Epithelial cell of prostate (primary cell): ENCODE measurements around the gene SLC15A5.

ENCODE experiments used
- DNase-seq: peaks from one replicate; pipeline ENCODE4 v3.0.0-alpha.2; 2011; ENCODE audit warnings: low read depth, low spot score
- H3K27ac ChIP-seq: fragments of 450-650 bp; 2 replicates; pipeline ENCODE4 v1.5.1; 2017; ENCODE audit warnings: mild to moderate bottlenecking

SLC15A5 gene

GRCh38 chr12:16277585-16277984 lies at the start of gene SLC15A5:
SLC15A5 (minus strand) TSS chr12:16277685; CDS start chr12:16277685, 0 bp downstream.
- H3K27ac ChIP-seq: no peak within 1 kb of the TSS
- no peak for DNase-seq

GRCh38 chr12:16325426-16325825 lies 47.9 kb upstream of the SLC15A5 start:
- no peak for DNase-seq
- no peak overlapping the region for H3K27ac ChIP-seq

GRCh38 chr12:16324772-16325171 lies 47.3 kb upstream of the SLC15A5 start:
- DNase-seq: no peak
- H3K27ac ChIP-seq: no peak overlapping the region

- no peak for DNase-seq
- no peak overlapping the region for H3K27ac ChIP-seq
These were observed 46.8 kb upstream of the SLC15A5 start for GRCh38 chr12:16324272-16324671.

GRCh38 chr12:16323638-16324037 lies 46.2 kb upstream of the SLC15A5 start:
- DNase-seq: no peak
- H3K27ac ChIP-seq: no peak overlapping the region

GRCh38 chr12:16323010-16323409 lies 45.5 kb upstream of the SLC15A5 start:
- H3K27ac ChIP-seq: no peak overlapping the region
- no peak for DNase-seq

GRCh38 chr12:16310934-16311333 lies 33.4 kb upstream of the SLC15A5 start:
- no peak overlapping the region for H3K27ac ChIP-seq
- no peak for DNase-seq

GRCh38 chr12:16307856-16308475 lies 30.5 kb upstream of the SLC15A5 start:
- no peak overlapping the region for H3K27ac ChIP-seq
- no peak for DNase-seq

- DNase-seq: no peak
- no peak overlapping the region for H3K27ac ChIP-seq
These were observed 26.5 kb upstream of the SLC15A5 start for GRCh38 chr12:16303939-16304338.

GRCh38 chr12:16300736-16301135 lies 23.3 kb upstream of the SLC15A5 start:
- H3K27ac ChIP-seq: no peak overlapping the region
- no peak for DNase-seq

GRCh38 chr12:16300122-16300521 lies 22.6 kb upstream of the SLC15A5 start:
- DNase-seq: no peak
- H3K27ac ChIP-seq: no peak overlapping the region

GRCh38 chr12:16299403-16299802 lies 21.9 kb upstream of the SLC15A5 start:
- H3K27ac ChIP-seq: no peak overlapping the region
- DNase-seq: no peak

- H3K27ac ChIP-seq: no peak overlapping the region
- no peak for DNase-seq
These were observed 20.0 kb upstream of the SLC15A5 start for GRCh38 chr12:16297521-16297920.

GRCh38 chr12:16294376-16294956 lies 17.0 kb upstream of the SLC15A5 start:
- no peak overlapping the region for H3K27ac ChIP-seq
- no peak for DNase-seq

- no peak for DNase-seq
These were observed 13.5 kb upstream of the SLC15A5 start for GRCh38 chr12:16291032-16291431.

GRCh38 chr12:16285586-16285985 lies 8.1 kb upstream of the SLC15A5 start:
- H3K27ac ChIP-seq: no peak overlapping the region
- no peak for DNase-seq

More at GRCh38 chr12:16291032-16291431, 13.5 kb upstream of the SLC15A5 start:
- no peak overlapping the region for H3K27ac ChIP-seq

GRCh38 chr12:16282978-16283377 lies 5.5 kb upstream of the SLC15A5 start:
- no peak for DNase-seq
- H3K27ac ChIP-seq: no peak overlapping the region

GRCh38 chr12:16282081-16282480 lies 4.6 kb upstream of the SLC15A5 start:
- H3K27ac ChIP-seq: no peak overlapping the region
- no peak for DNase-seq

GRCh38 chr12:16281157-16281556 lies 3.7 kb upstream of the SLC15A5 start:
- no peak for DNase-seq
- H3K27ac ChIP-seq: no peak overlapping the region

GRCh38 chr12:16272222-16272621 lies 5.3 kb downstream of the SLC15A5 start:
- DNase-seq: peak; percentile 18
- H3K27ac ChIP-seq: no peak overlapping the region

- no peak for DNase-seq
- H3K27ac ChIP-seq: no peak overlapping the region
These were observed 6.4 kb downstream of the SLC15A5 start for GRCh38 chr12:16271062-16271461.

- DNase-seq: no peak
These were observed 7.5 kb downstream of the SLC15A5 start for GRCh38 chr12:16269946-16270345.

More at GRCh38 chr12:16269946-16270345, 7.5 kb downstream of the SLC15A5 start:
- no peak overlapping the region for H3K27ac ChIP-seq
